Fibroblast of upper back skin (primary cell): ENCODE data around the gene OIT3.
"Not testable (repeated sequence)": the region's sequence is repeated elsewhere in the genome, so short reads cannot be mapped to it uniquely, and the experiment has no call there.

Experiments used
- DNase-seq: peaks from one replicate; pipeline ENCODE4 v3.0.0-alpha.2; 2013

OIT3 gene

GRCh38 chr10:72893136-72893798 is at the start of gene OIT3:
Gene OIT3 (plus strand): TSS chr10:72893739. CDS start chr10:72893799, 60 bp downstream.
- no peak for DNase-seq

- peak; percentile 70 for DNase-seq
Observed at GRCh38 chr10:72846238-72846637, 47.3 kb upstream of the OIT3 start.

DNA sequence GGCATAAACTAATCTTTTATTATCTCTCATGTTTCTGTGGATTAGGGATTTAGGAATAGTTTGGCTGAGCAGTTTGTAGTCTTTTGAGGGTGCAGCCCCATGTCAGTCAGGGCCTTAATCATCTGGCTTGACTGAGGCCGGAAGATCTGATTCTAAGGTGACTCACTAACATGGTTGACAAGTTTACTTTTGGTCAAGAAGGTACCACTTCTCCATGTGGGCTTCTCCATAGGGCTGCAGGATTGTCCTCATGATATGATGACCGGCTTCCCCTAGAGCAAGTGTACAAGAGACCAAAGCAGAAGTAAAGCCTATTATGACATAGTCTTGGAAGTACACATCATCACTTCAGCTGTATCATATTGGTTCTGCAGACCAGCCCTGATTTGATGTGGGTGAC is 45.9 kb upstream of the OIT3 start:
- DNase-seq: no peak

GRCh38 chr10:72850861-72851260 is 42.7 kb upstream of the OIT3 start:
- no peak for DNase-seq

GRCh38 chr10:72851509-72851908 is 42.0 kb upstream of the OIT3 start:
- DNase-seq: no peak

DNA sequence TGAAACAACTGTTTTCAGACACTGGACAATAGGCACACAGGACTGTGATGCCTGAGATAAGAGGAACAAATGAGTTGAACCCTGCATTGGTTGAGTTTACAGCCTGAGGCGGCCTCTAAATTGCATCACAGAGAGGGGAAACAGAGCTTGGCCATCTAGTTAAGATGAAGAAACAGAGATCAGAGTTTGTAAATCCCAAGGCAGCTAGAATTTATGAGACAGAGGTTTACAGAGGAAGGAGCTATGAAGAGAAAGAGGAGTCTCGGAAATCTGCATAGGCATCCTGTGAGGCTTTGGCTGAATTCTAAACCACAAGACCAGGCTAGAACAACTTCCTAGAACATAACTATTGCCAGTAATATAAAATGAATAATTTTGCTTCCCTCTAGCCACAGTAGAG is 41.0 kb upstream of the OIT3 start:
- no peak for DNase-seq

GRCh38 chr10:72855129-72855528 is 38.4 kb upstream of the OIT3 start:
- DNase-seq: no peak

GRCh38 chr10:72855790-72856189 is 37.7 kb upstream of the OIT3 start:
- DNase-seq: no peak

DNA sequence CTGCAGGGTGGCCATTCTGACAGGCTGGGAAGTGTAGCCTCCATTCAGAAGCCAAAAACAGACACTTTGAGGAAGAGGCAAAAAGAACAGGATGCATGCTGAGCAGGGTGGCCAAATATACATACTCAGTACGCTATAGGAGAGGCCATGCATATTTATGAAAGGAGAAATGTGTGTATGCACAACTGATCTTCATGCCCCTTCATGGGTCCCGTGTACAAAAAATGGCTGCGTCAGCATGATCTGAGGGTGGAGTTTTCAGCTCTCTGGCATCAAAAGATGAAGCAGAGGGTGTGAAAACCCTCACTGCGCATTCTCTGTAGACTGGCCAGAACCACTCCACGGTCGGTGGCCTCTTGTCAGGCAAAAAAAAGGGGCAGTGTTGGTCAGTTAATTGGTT is 35.5 kb upstream of the OIT3 start:
- no peak for DNase-seq

GRCh38 chr10:72862957-72863356 is 30.6 kb upstream of the OIT3 start:
- no peak for DNase-seq

DNA sequence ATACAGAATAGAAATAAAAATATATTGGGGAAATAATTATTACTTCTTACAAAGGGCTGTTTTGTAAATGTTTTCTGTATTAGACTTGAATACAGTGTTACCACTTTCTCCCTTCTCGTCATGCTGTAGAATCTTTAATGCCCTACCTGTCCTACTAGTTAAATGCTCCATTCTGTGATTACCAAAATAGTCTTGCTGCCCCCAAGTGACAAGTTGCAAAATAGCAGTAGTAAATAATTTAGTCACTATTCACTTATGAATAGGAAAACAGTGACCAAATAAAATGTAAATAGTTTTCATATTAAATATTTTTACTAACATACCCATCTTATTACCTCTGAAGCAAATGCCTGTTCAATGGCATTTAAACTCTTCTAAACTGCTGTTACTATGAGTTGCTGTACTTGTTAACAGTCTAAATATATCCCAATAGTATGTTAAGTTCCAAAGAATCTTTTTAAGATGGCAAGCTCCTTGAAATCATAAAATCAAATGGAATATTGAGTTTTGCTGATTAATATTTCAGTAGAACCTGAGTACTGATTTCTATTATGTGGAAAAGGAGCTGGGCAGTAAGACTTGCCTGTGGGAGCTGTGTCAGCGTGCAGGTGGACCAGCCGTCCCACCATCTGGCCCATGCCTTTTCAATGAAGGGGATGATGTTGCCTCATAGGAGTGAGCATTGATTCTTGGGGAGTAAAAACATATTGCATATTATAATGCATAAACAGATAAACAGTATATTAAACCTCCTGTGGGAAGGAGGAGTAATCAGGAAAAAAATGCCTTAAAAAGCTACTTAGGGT is 18.1 kb upstream of the OIT3 start:
- DNase-seq: peak; percentile 32

- DNase-seq: no peak
Observed at GRCh38 chr10:72879245-72879644, 14.3 kb upstream of the OIT3 start.

DNA sequence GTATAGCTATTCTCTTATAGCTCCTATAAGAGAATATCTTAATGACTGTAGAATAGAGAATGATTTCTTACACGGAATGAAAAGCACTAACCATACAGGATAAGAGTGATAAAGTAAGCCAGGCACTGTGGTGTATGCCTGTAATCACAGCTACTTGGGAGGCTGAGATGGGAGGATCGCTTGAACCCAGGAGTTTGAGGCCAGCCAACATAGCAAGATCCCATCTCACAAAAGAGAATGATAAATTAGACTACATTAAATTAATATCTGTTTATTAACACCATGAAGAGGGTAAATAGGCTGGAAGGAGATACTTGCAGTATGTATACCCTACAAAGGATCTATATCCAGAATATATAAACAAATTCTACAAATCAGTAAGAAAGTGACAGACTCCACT is 12.2 kb upstream of the OIT3 start:
- no peak for DNase-seq

- DNase-seq: peak; percentile 24
Observed at GRCh38 chr10:72883861-72884260, 9.7 kb upstream of the OIT3 start.

GRCh38 chr10:72885953-72886352 is 7.6 kb upstream of the OIT3 start:
- DNase-seq: no peak

GRCh38 chr10:72886621-72887020 is 6.9 kb upstream of the OIT3 start:
- DNase-seq: no peak

DNA sequence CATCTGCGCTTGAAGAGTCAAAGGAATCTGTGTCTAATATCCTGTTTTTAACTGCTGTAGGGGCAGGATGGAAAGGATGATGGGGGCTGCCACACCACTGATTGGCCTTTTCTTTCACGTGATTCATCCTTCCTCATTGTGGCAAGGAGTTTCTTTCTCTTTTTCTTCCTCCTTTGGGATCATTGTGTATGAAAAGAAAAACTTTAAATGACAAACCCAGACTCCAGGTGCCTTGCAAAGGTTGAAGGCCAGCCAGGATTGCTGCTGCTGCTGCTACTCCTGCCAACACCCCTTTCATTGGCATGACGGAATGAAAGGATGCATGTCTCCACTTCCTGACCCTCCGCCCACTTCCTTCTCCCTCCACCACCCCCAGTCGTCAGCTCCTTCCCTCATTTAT is 6.5 kb upstream of the OIT3 start:
- no peak for DNase-seq

GRCh38 chr10:72888151-72888638 is 5.3 kb upstream of the OIT3 start:
- no peak for DNase-seq

DNA sequence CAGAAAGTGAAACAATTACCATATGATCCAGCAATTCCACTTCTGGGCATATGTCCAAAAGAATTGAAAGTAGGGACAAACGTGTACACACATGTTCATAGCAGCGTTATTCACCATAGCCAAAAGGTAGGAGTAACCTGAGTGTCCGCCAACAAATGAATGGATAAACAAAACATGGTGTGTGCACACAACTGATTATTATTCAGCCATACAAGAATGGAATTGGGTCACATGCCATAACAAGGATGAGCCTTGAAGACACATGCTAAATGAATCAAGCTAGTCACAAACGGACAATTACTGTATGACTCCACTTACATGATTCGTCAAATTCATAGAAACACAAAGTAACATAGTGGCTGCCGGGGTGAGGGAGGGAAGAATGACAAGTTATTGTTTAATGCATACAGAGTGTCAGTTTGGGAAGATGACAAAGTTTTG is 4.1 kb upstream of the OIT3 start:
- DNase-seq: peak; percentile 38

DNA sequence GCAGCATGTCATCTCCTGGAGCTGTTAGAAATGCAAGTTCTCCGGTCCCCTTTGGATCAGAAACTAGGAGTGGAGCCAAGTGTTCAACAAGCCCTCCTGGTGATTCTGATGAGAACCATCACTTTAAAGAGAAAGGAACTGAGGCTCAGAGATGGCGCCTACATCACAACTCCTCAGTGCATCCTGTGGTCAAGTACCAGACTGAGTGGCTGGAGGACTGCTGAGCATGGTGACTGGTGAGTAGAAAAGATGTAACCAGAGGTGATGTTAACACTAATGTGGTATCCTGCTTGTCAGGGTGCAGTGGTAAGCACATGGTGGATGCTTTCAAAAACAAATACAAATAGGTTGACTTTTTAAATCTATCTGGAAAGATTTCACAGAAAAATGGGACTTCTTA is 3.5 kb upstream of the OIT3 start:
- DNase-seq: no peak

DNA sequence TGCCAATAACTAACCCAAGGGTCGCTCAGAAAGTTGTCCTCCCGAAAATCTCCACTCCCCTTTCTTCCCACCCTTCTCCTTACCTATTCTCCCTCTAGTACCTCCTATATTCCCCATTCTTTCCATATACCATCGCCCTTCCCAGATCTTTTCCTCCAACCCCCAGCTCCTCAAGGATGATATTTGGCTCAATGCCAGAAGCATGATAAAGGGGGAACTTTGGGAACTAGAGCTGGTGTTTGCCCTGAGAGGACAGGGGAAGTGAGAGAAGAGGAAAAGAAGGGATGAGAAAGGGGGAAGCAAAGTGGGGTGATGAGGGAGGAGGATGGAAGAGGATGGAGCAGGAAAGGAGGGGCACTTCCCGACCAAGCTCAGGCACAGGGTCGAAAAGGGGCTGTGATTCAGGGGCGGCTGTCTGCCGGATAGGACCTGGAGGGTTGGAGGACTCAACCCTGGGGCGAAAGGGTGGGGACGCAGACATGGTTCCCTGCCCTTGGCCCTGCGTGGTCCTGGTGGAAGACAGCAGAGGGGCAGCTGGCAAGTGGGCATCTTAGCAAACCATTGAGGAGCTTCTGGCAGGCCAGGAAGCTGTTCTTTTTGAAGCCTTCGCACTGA is 1.8 kb downstream of the OIT3 start:
- DNase-seq: no peak

DNA sequence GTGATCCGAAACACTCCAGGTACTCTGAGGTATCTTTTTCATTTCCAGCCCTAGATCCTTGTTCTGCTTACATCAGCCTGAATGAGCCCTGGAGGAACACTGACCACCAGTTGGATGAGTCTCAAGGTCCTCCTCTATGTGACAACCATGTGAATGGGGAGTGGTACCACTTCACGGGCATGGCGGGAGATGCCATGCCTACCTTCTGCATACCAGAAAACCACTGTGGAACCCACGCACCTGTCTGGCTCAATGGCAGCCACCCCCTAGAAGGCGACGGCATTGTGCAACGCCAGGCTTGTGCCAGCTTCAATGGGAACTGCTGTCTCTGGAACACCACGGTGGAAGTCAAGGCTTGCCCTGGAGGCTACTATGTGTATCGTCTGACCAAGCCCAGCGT is 5.1 kb downstream of the OIT3 start:
- no peak for DNase-seq

DNA sequence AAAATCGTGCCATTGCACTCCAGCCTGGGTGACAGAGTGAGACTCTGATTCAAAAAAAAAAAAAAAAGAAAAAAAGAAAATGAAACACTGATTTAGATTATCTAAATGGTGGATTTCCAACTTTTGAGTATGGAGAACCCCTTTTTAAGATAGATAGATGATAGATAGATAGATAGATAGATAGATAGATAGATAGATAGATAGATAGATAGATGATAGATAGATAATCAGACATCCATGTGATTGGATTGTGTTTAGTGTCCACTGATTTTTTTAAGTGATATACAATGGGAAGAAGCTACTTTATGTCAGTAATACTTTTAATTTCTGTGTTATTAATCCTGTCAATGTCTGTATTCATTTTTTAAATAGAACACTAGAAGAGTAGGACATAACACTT is 6.0 kb downstream of the OIT3 start:
- DNase-seq: no peak

DNA sequence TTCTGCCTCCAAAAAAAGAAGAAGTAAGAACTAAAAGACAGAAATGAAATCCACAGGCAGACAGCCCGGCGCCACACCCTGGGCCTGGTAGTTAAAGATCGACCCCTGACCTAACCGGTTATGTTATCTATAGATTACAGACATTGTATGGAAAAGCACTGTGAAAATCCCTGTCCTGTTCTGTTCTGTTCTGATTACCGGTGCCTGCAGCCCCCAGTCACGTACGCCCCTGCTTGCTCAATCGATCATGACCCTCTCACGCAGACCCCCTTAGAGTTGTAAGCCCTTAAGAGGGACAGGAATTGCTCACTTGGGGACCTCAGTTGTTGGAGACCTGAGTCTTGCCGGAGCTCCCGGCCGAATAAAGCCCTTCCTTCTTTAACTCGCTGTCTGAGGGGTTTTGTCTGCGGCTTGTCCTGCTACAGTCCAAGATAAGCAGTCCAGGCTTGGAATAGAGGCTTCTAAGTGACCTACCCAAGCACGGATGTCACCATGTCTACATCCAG is 10.5 kb downstream of the OIT3 start:
- not testable (repeated sequence) for DNase-seq
